HS-27A (cell line): ENCODE measurements around the gene H2BK1.

Experiments used
- DNase-seq: peaks from one replicate; pipeline ENCODE4 v3.0.0-alpha.2; 2012; ENCODE audit warnings: low read depth, missing footprints

The H2BK1 gene

GRCh38 chr7:151210087-151210854 is at the start of gene H2BK1:
TSS of gene H2BK1 (minus strand) at chr7:151210488. CDS start at chr7:151210318, 170 bp downstream.
- no peak for DNase-seq

GRCh38 chr7:151257990-151258389 is 47.7 kb upstream of the H2BK1 start:
- no peak for DNase-seq

GRCh38 chr7:151256410-151257045 is 46.2 kb upstream of the H2BK1 start:
- DNase-seq = no peak

- DNase-seq = no peak
Measured at GRCh38 chr7:151255390-151255789, 45.1 kb upstream of the H2BK1 start.

GRCh38 chr7:151254851-151255250 is 44.6 kb upstream of the H2BK1 start:
- no peak for DNase-seq

GRCh38 chr7:151254316-151254715 is 44.0 kb upstream of the H2BK1 start:
- no peak for DNase-seq

- no peak for DNase-seq
Measured at GRCh38 chr7:151252961-151253711, 42.8 kb upstream of the H2BK1 start.

GRCh38 chr7:151252561-151252835 is 42.2 kb upstream of the H2BK1 start:
- DNase-seq = no peak

GRCh38 chr7:151251689-151252560 is 41.6 kb upstream of the H2BK1 start:
- no peak for DNase-seq

GRCh38 chr7:151251328-151251688 is 41.0 kb upstream of the H2BK1 start:
- DNase-seq = no peak

- no peak for DNase-seq
Measured at GRCh38 chr7:151250181-151251132, 40.2 kb upstream of the H2BK1 start.

GRCh38 chr7:151249732-151250072 is 39.4 kb upstream of the H2BK1 start:
- no peak for DNase-seq

GRCh38 chr7:151249034-151249731 is 38.9 kb upstream of the H2BK1 start:
- DNase-seq = no peak

GRCh38 chr7:151248346-151249033 is 38.2 kb upstream of the H2BK1 start, which contains the start of gene SMARCD3:
TSS of gene SMARCD3 (minus strand) at chr7:151248694. CDS start at chr7:151248562, 132 bp downstream.
- DNase-seq = no peak

- DNase-seq = no peak
Measured at GRCh38 chr7:151247611-151248345, 37.5 kb upstream of the H2BK1 start.

- no peak for DNase-seq
Measured at GRCh38 chr7:151246851-151247580, 36.7 kb upstream of the H2BK1 start.

GRCh38 chr7:151246102-151246850 is 36.0 kb upstream of the H2BK1 start:
- no peak for DNase-seq
